Coronary artery (tissue), 2 donors: ENCODE data around the gene FOCAD.

Source experiments
- DNase-seq: peaks from one replicate; pipeline ENCODE4 v3.0.0-alpha.2; 2017; ENCODE audit warnings: low spot score
- H3K27ac ChIP-seq, 2 donors: fragments of 200-600 bp; sonication (generic); one replicate each; pipeline ENCODE4 v1.5.1; 2016 to 2019
- H3K4me3 ChIP-seq: fragments of 200-600 bp; sonication (generic); 2 replicates; pipeline ENCODE4 v1.5.1; 2016; ENCODE audit warnings: mild to moderate bottlenecking, moderate library complexity
- TF ChIP-seq, protein P1 (sequence below): fragments of 200-600 bp; sonication (generic); IDR thresholded peaks from one replicate; pipeline ENCODE4 v1.5.1; 2019; ENCODE audit warnings: antibody characterized with exemption

Gene FOCAD

DNA sequence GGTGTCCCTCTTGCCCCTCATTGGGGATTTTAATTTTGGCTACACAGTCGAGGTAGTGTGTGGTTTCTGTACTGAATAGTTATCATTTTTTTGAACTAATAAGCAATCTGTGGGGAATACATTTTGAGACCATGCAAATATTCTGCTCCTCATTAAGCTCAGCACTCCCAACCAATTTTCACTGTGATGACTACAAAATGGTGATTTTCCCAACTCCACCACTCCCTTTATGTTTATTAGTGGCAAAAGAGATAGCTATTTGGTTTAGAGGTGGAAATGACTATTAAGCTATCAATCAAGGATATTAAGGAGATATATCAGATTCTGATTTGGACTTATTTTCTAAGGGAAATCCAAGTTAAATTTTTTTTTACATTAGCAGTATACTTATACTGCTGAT, 62.9 kb downstream of the FOCAD start:
- Histone ChIP-seq H3K4me3 (no peak overlapping the region), H3K27ac (no peak overlapping the region)
- no peak for DNase-seq
- TF ChIP-seq, protein P1, sequence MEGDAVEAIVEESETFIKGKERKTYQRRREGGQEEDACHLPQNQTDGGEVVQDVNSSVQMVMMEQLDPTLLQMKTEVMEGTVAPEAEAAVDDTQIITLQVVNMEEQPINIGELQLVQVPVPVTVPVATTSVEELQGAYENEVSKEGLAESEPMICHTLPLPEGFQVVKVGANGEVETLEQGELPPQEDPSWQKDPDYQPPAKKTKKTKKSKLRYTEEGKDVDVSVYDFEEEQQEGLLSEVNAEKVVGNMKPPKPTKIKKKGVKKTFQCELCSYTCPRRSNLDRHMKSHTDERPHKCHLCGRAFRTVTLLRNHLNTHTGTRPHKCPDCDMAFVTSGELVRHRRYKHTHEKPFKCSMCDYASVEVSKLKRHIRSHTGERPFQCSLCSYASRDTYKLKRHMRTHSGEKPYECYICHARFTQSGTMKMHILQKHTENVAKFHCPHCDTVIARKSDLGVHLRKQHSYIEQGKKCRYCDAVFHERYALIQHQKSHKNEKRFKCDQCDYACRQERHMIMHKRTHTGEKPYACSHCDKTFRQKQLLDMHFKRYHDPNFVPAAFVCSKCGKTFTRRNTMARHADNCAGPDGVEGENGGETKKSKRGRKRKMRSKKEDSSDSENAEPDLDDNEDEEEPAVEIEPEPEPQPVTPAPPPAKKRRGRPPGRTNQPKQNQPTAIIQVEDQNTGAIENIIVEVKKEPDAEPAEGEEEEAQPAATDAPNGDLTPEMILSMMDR = no peak

GRCh38 chr9:20749496-20750198, 65.6 kb downstream of the FOCAD start:
- TF ChIP-seq, protein P1 = no peak
- Histone ChIP-seq H3K27ac (no peak overlapping the region), H3K4me3 (no peak overlapping the region)
- no peak for DNase-seq

DNA sequence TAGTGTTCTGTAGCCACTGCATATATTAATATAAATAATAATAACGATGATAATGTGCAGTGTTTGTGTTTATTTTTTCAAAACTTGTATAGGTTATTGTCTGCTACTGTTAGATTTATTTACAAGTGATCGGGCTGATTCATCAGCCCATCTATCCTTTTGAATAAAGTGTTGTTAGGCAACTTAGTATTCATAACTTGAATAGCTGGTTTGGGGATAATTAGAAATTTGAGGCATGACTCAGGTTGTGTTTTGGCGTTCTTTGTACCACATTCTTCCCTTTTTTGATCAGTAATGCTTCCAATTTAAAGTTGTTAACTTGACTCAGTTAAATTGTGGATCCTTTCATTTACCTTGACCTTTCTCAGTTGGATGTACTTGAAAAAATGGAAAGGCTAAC, 69.7 kb downstream of the FOCAD start:
- TF ChIP-seq, protein P1 = no peak
- no peak for DNase-seq

DNA sequence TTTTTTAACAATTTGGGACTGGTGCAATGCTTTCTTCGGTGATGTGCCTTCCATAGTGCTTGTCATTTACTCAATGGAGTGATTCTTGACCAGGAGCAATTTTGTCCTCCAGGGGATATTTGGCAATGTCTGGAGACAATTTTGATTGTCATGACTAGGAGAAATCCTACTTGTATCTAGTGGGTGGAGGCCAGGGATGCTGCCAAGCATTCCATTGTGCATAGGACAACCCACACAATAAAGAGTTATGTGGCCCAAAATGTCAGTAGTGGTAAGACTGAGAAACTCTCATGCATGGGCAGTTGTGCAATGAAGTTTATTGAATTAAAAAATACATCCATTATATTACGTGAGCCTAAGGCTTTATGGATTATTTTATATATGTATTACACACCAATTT, 70.5 kb downstream of the FOCAD start:
- Histone ChIP-seq H3K4me3 (no peak overlapping the region), H3K27ac (no peak overlapping the region)
- TF ChIP-seq, protein P1 = no peak
- no peak for DNase-seq

More for the DNA sequence above, 69.7 kb downstream of the FOCAD start:
- Histone ChIP-seq H3K4me3 (no peak overlapping the region), H3K27ac (no peak overlapping the region)

DNA sequence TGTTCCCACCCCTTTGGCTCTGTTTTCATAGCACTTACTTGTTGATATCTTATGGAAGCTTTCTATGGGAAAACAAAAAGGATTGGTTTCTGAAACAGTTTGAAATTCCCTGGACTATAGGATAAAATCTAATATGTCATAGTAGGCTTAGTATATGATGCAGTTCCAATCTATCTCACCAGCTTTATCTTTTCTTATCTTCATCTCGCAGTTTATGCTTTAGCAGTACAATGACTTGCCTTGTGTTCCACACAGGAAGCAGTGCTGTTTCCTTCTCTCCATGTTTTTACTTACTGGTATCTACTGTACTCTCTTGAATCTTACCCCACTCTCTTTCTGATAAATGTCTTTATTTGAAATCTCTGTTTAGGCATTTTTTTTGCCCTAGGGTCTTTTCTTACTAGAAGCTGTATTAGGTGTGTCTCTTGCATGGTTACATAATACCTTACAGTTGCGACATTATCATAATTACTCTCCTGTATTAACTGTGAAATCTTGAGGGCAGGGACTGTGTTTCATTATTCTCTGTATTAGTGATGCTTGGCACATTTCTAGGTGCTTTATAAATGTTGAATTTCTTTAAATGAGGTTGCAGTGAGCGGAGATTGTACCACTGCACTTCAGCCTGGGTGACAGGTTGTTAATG, 76.3 kb downstream of the FOCAD start:
- H3K4me3 ChIP-seq = no peak overlapping the region
- no peak overlapping the region for H3K27ac ChIP-seq
- DNase-seq = no peak
- TF ChIP-seq, protein P1 = no peak

DNA sequence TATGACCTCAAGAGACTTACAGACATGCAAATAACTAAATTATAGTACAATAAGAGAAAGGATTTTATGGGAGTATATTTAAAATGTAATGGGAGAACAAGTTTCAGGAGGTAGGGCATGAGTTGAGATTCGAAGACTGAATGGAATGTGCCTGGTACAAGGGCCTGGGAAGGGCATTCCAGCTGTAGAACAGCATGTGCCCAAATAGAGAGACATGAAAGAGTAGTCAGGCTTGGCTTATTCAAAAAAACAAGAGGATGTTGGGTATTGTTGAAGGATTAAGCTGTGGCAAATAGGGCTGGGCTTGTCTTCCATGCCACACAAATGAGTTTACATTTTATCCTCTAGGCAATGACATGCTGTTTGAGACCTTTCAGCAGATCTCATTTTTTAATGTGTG, 86.9 kb downstream of the FOCAD start:
- no peak for DNase-seq
- H3K27ac ChIP-seq = no peak overlapping the region
- TF ChIP-seq, protein P1 = no peak
- no peak overlapping the region for H3K4me3 ChIP-seq

GRCh38 chr9:20771729-20772128, 87.7 kb downstream of the FOCAD start:
- TF ChIP-seq, protein P1 = no peak
- no peak overlapping the region for H3K4me3 ChIP-seq
- no peak for DNase-seq
- no peak overlapping the region for H3K27ac ChIP-seq
